Glutamatergic neuron (in vitro differentiated cells): ENCODE results near the gene BORCS6. TPM values are rescaled to one million over a fixed set of nuclear protein-coding genes. Genes with fewer than 3 reads are reported as not detected.

ENCODE experiments used
- DNase-seq: peaks from one replicate; pipeline ENCODE4 v3.0.0; 2022
- H3K27ac Mint-ChIP-seq: one replicate; pipeline ENCODE4 v1.8.0; 2020; ENCODE audit warnings: mild to moderate bottlenecking, mixed read lengths, inconsistent platforms; ENCODE audit not compliant: unreplicated experiment
- H3K27me3 Mint-ChIP-seq: one replicate; pipeline ENCODE4 v1.8.0; 2020; ENCODE audit warnings: mild to moderate bottlenecking, moderate library complexity, mixed read lengths, inconsistent platforms; ENCODE audit not compliant: unreplicated experiment
- H3K36me3 Mint-ChIP-seq: one replicate; pipeline ENCODE4 v1.8.0; 2020; ENCODE audit warnings: mild to moderate bottlenecking, mixed read lengths, inconsistent platforms; ENCODE audit not compliant: unreplicated experiment
- H3K4me1 Mint-ChIP-seq: one replicate; pipeline ENCODE4 v1.8.0; 2020; ENCODE audit warnings: mild to moderate bottlenecking, low read depth, mixed read lengths, inconsistent platforms; ENCODE audit not compliant: unreplicated experiment
- H3K4me3 Mint-ChIP-seq: one replicate; pipeline ENCODE4 v1.8.0; 2020; ENCODE audit warnings: mild to moderate bottlenecking, mixed read lengths, inconsistent platforms; ENCODE audit not compliant: unreplicated experiment
- H3K9me3 Mint-ChIP-seq: one replicate; pipeline ENCODE4 v1.8.0; 2020; ENCODE audit warnings: mild to moderate bottlenecking, moderate library complexity, mixed read lengths, inconsistent platforms; ENCODE audit not compliant: unreplicated experiment
- CTCF ChIP-seq: fragments of 200-600 bp; sonication (generic); IDR thresholded peaks from one replicate; pipeline ENCODE4 v1.5.0; 2021; ENCODE audit not compliant: partially characterized antibody, unreplicated experiment
- total RNA-seq: library from RNA; stranded (reverse); fragmentation: NEBNext Ultra II Directional; extraction: Animal tissue kit (Norgen Biotek cat#: 25700); gene quantifications from one replicate; pipeline ENCODE4 v1.2.1, GENCODE V29; 2021; ENCODE audit not compliant: unreplicated experiment

BORCS6 gene
- total RNA-seq, 1 donor from 2014 or later = 14.2 TPM

GRCh38 chr17:8192070-8192815 is 2.3 kb upstream of the BORCS6 start:
- Mint-ChIP-seq H3K27me3 (peaks cover 10% of the 10 kb centered on the region), H3K4me3 (no peak overlapping the region), H3K36me3 (no peaks in the 10 kb centered on the region), H3K27ac (no peak overlapping the region), H3K9me3 (peaks cover 9% of the 10 kb centered on the region), H3K4me1 (peaks cover 6% of the 10 kb centered on the region)
- peak; percentile 70 for DNase-seq
- no peak for TF ChIP-seq CTCF

GRCh38 chr17:8190506-8190905 is 526 bp upstream of the BORCS6 start:
- Mint-ChIP-seq H3K4me1 (peaks cover 6% of the 10 kb centered on the region), H3K27me3 (peaks cover 10% of the 10 kb centered on the region), H3K36me3 (no peaks in the 10 kb centered on the region), H3K9me3 (peaks cover 9% of the 10 kb centered on the region), H3K4me3 (no peak overlapping the region), H3K27ac (peak overlapping the region; percentile 89)
- TF ChIP-seq CTCF = no peak
- no peak for DNase-seq

- DNase-seq = no peak
- Mint-ChIP-seq H3K4me3 (no peak overlapping the region), H3K36me3 (no peaks in the 10 kb centered on the region), H3K27ac (no peak overlapping the region), H3K27me3 (peaks cover 11% of the 10 kb centered on the region), H3K9me3 (peaks cover 9% of the 10 kb centered on the region), H3K4me1 (peaks cover 6% of the 10 kb centered on the region)
- TF ChIP-seq CTCF = no peak
These were observed 804 bp downstream of the BORCS6 start for GRCh38 chr17:8189041-8189710.

- Mint-ChIP-seq H3K4me3 (no peak overlapping the region), H3K9me3 (peaks cover 12% of the 10 kb centered on the region), H3K36me3 (no peaks in the 10 kb centered on the region), H3K27ac (no peak overlapping the region), H3K27me3 (peaks cover 11% of the 10 kb centered on the region), H3K4me1 (peaks cover 9% of the 10 kb centered on the region)
- DNase-seq = no peak
- no peak for TF ChIP-seq CTCF
These were observed 1.6 kb downstream of the BORCS6 start for GRCh38 chr17:8188263-8188839.
